ENCODE measurements around the gene PINK1.
"Not testable (repeated sequence)": the region's sequence is repeated elsewhere in the genome, so short reads cannot be mapped to it uniquely, and the experiment has no call there.

Gene PINK1

GRCh38 chr1:20673626-20674025 lies 40.4 kb downstream of the PINK1 start:
- in situ Hi-C loops (cut with MboI; ENCODE audit: low sequenced_read_pairs) = not testable (repeated sequence)

GRCh38 chr1:20678599-20678998 lies 45.3 kb downstream of the PINK1 start:
- in situ Hi-C loops (cut with MboI; ENCODE audit: low sequenced_read_pairs) = loop anchor here (25.0 kb wide), 1 partner anchor 509 kb away; the partner anchor contains the start of gene EIF4G3

GRCh38 chr1:20680269-20680668 lies 47.0 kb downstream of the PINK1 start:
- in situ Hi-C loops (cut with MboI; ENCODE audit: low sequenced_read_pairs) = loop anchor here (25.0 kb wide), 1 partner anchor 507 kb away; the partner anchor contains the start of gene EIF4G3

- in situ Hi-C loops (cut with MboI; ENCODE audit: low sequenced_read_pairs) = loop anchor here (25.0 kb wide), 1 partner anchor 505 kb away; the partner anchor contains the start of gene EIF4G3
Observed at GRCh38 chr1:20681999-20682398, 48.7 kb downstream of the PINK1 start.

GRCh38 chr1:20682571-20683236 lies 49.4 kb downstream of the PINK1 start:
- in situ Hi-C loops (cut with MboI; ENCODE audit: low sequenced_read_pairs) = loop anchor here (25.0 kb wide), 1 partner anchor 505 kb away; the partner anchor contains the start of gene EIF4G3

- in situ Hi-C loops (cut with MboI; ENCODE audit: low sequenced_read_pairs) = loop anchor here (25.0 kb wide), 1 partner anchor 504 kb away; the partner anchor contains the start of gene EIF4G3
Observed at GRCh38 chr1:20683614-20684013, 50.4 kb downstream of the PINK1 start.

GRCh38 chr1:20684050-20684620 lies 50.9 kb downstream of the PINK1 start:
- in situ Hi-C loops (cut with MboI; ENCODE audit: low sequenced_read_pairs) = loop anchor here (25.0 kb wide), 1 partner anchor 503 kb away; the partner anchor contains the start of gene EIF4G3

GRCh38 chr1:20684651-20685050 lies 51.4 kb downstream of the PINK1 start:
- in situ Hi-C loops (cut with MboI; ENCODE audit: low sequenced_read_pairs) = loop anchor here (25.0 kb wide), 1 partner anchor 503 kb away; the partner anchor contains the start of gene EIF4G3

GRCh38 chr1:20685099-20685662 lies 51.9 kb downstream of the PINK1 start:
- in situ Hi-C loops (cut with MboI; ENCODE audit: low sequenced_read_pairs) = loop anchor here (25.0 kb wide), 1 partner anchor 502 kb away; the partner anchor contains the start of gene EIF4G3

- in situ Hi-C loops (cut with MboI; ENCODE audit: low sequenced_read_pairs) = loop anchor here (25.0 kb wide), 1 partner anchor 502 kb away; the partner anchor contains the start of gene EIF4G3
Observed at GRCh38 chr1:20685741-20686140, 52.5 kb downstream of the PINK1 start.

- in situ Hi-C loops (cut with MboI; ENCODE audit: low sequenced_read_pairs) = loop anchor here (25.0 kb wide), 1 partner anchor 500 kb away; the partner anchor contains the start of gene EIF4G3
Observed at GRCh38 chr1:20686883-20687725, 53.8 kb downstream of the PINK1 start.

GRCh38 chr1:20689645-20690056 lies 56.4 kb downstream of the PINK1 start:
- in situ Hi-C loops (cut with MboI; ENCODE audit: low sequenced_read_pairs) = loop anchor here (25.0 kb wide), 1 partner anchor 498 kb away; the partner anchor contains the start of gene EIF4G3

- in situ Hi-C loops (cut with MboI; ENCODE audit: low sequenced_read_pairs) = loop anchor here (25.0 kb wide), 1 partner anchor 495 kb away; the partner anchor contains the start of gene EIF4G3
Observed at GRCh38 chr1:20691872-20692271, 58.6 kb downstream of the PINK1 start.

- in situ Hi-C loops (cut with MboI; ENCODE audit: low sequenced_read_pairs) = loop anchor here (25.0 kb wide), 1 partner anchor 494 kb away; the partner anchor contains the start of gene EIF4G3
Observed at GRCh38 chr1:20693623-20694022, 60.4 kb downstream of the PINK1 start.

GRCh38 chr1:20695515-20695914 lies 62.3 kb downstream of the PINK1 start:
- in situ Hi-C loops (cut with MboI; ENCODE audit: low sequenced_read_pairs) = loop anchor here (25.0 kb wide), 1 partner anchor 492 kb away; the partner anchor contains the start of gene EIF4G3

- in situ Hi-C loops (cut with MboI; ENCODE audit: low sequenced_read_pairs) = loop anchor here (25.0 kb wide), 1 partner anchor 491 kb away; the partner anchor contains the start of gene EIF4G3
Observed at GRCh38 chr1:20696397-20697333, 63.4 kb downstream of the PINK1 start.

- in situ Hi-C loops (cut with MboI; ENCODE audit: low sequenced_read_pairs) = loop anchor here (25.0 kb wide), 1 partner anchor 490 kb away; the partner anchor contains the start of gene EIF4G3
Observed at GRCh38 chr1:20697563-20697962, 64.3 kb downstream of the PINK1 start.

GRCh38 chr1:20698195-20698910 lies 65.1 kb downstream of the PINK1 start:
- in situ Hi-C loops (cut with MboI; ENCODE audit: low sequenced_read_pairs) = loop anchor here (25.0 kb wide), 1 partner anchor 489 kb away; the partner anchor contains the start of gene EIF4G3

Measured in HL-60/S4 treated with phorbol 12-myristate 13-acetate at 8.2 ng/mL for 4 days and 3 days (cell line).